HepG2 (cell line): Measurements from ENCODE around the gene NEAT1. TPM values are rescaled to one million over a fixed set of nuclear protein-coding genes. Genes with fewer than 3 reads are reported as not detected.

Experiments used
- CC2D1A ChIP-seq: sonication (generic); formaldehyde crosslinking; IDR thresholded peaks from 2 replicates; pipeline ENCODE4 v1.8.1; 2023; ENCODE audit warnings: mild to moderate bottlenecking, missing genetic modification reagents
- CREB1 ChIP-seq, 2 experiments: fragments of 450-650 bp in 1 of 2; IDR thresholded peaks; 2 replicates each; pipeline ENCODE4 v1.6.1; 2016 to 2017; ENCODE audit warnings: control low read depth in 1 of 2, mild to moderate bottlenecking in 1 of 2, missing compliant biosample characterization in 1 of 2, missing genetic modification characterization in 1 of 2
- HDAC6 ChIP-seq: fragments of 200-600 bp; sonication (generic); IDR thresholded peaks from 2 replicates; pipeline ENCODE4 v1.7.0; 2017; ENCODE audit warnings: mild to moderate bottlenecking, antibody characterized with exemption, low read length, low read depth
- MEIS2 ChIP-seq: sonication (generic); formaldehyde crosslinking; IDR thresholded peaks from 2 replicates; pipeline ENCODE4 v1.9.0; 2021; ENCODE audit warnings: mild to moderate bottlenecking, missing genetic modification reagents
- MIXL1 ChIP-seq: IDR thresholded peaks from 2 replicates; pipeline ENCODE4 v1.6.1; 2016
- MLLT10 ChIP-seq: sonication (generic); formaldehyde crosslinking; IDR thresholded peaks from 2 replicates; pipeline ENCODE4 v1.4.0; 2020; ENCODE audit warnings: missing genetic modification reagents
- PHB2 ChIP-seq: fragments of 450-650 bp; IDR thresholded peaks from 2 replicates; pipeline ENCODE4 v1.6.1; 2018; ENCODE audit not compliant: partially characterized antibody
- PLRG1 ChIP-seq: fragments of 450-650 bp; conservative IDR thresholded peaks from 2 replicates; pipeline ENCODE4 v1.6.1; 2016
- RFX3 ChIP-seq: IDR thresholded peaks from 2 replicates; pipeline ENCODE4 v1.6.1; 2016; ENCODE audit warnings: missing biosample characterization, missing genetic modification reagents
- TAF1 ChIP-seq: sonication (generic); formaldehyde crosslinking; IDR thresholded peaks from 2 replicates; pipeline ENCODE4 v1.4.0; 2020; ENCODE audit warnings: missing genetic modification reagents
- TCF12 ChIP-seq, 2 experiments: fragments of 450-650 bp in 1 of 2; sonication (generic) in 1 of 2; formaldehyde crosslinking in 1 of 2; IDR thresholded peaks; 2 replicates each; pipeline versions ENCODE4 v1.6.1 to v1.8.0; 2017 to 2022; ENCODE audit warnings: antibody characterized with exemption in 1 of 2, mild to moderate bottlenecking in 1 of 2, missing genetic modification reagents in 1 of 2, moderate library complexity in 1 of 2
- ZBTB42 ChIP-seq: sonication (generic); formaldehyde crosslinking; IDR thresholded peaks from 2 replicates; pipeline ENCODE4 v1.5.0; 2020; ENCODE audit warnings: mild to moderate bottlenecking, missing genetic modification reagents
- ZKSCAN8 ChIP-seq: IDR thresholded peaks from 2 replicates; pipeline ENCODE4 v1.6.1; 2016; ENCODE audit warnings: borderline replicate concordance, missing genetic modification reagents, missing compliant biosample characterization
- ZNF589 ChIP-seq: sonication (generic); formaldehyde crosslinking; conservative IDR thresholded peaks from 2 replicates; pipeline ENCODE4 v1.8.0; 2022; ENCODE audit warnings: mild to moderate bottlenecking, moderate library complexity, missing genetic modification reagents
- ZNF615 ChIP-seq: sonication (generic); formaldehyde crosslinking; IDR thresholded peaks from 2 replicates; pipeline ENCODE4 v1.5.0; 2020; ENCODE audit warnings: mild to moderate bottlenecking, missing genetic modification reagents, borderline replicate concordance
- ZNF746 ChIP-seq: sonication (generic); formaldehyde crosslinking; IDR thresholded peaks from 2 replicates; pipeline ENCODE4 v1.8.0; 2022; ENCODE audit warnings: mild to moderate bottlenecking, missing genetic modification reagents
- ZNF792 ChIP-seq: IDR thresholded peaks from 2 replicates; pipeline ENCODE4 v1.6.1; 2016
- polyA plus RNA-seq, 8 experiments: library from polyadenylated mRNA; depleted of rRNA in 3 of 8; stranded (reverse) in 7 of 8; unstranded in 1 of 8; fragments of >200 nt; fragmentation: Illumina TruSeq in 4 of 8; extraction: Trizol in 4 of 8; gene quantifications; 2 replicates each; pipeline versions ENCODE4 v1.2.1 to v1.2.3, GENCODE V29; 2011 to 2016; ENCODE audit warnings: low read depth in 4 of 8, missing spikeins in 1 of 8, mixed read lengths in 1 of 8; ENCODE audit not compliant: insufficient read depth in 1 of 8
- total RNA-seq, 5 experiments: library from RNA; depleted of rRNA; stranded (reverse); fragments of >200 nt; fragmentation: Illumina TruSeq; extraction: Trizol; gene quantifications; 2 replicates each; pipeline ENCODE4 v1.2.3, GENCODE V29; 2016; ENCODE audit warnings: low read depth in 1 of 5
- TF ChIP-seq, protein P1 (sequence below): sonication (generic); formaldehyde crosslinking; IDR thresholded peaks from 2 replicates; pipeline ENCODE4 v1.4.0; 2020; ENCODE audit warnings: missing genetic modification reagents
- TF ChIP-seq, protein P2 (sequence below): sonication (generic); formaldehyde crosslinking; IDR thresholded peaks from 2 replicates; pipeline ENCODE4 v1.4.0; 2020; ENCODE audit warnings: mild to moderate bottlenecking, missing genetic modification reagents
- TF ChIP-seq, protein P3 (sequence below): sonication (generic); formaldehyde crosslinking; IDR thresholded peaks from 2 replicates; pipeline ENCODE4 v1.5.0; 2020; ENCODE audit warnings: missing genetic modification reagents

The NEAT1 gene
- total and polyA plus RNA-seq, 2 of the 13 experiments (the other 11 are each of a cell fraction or from before 2014, with no cell fraction given), result 20.5 to 41.2 TPM

DNA sequence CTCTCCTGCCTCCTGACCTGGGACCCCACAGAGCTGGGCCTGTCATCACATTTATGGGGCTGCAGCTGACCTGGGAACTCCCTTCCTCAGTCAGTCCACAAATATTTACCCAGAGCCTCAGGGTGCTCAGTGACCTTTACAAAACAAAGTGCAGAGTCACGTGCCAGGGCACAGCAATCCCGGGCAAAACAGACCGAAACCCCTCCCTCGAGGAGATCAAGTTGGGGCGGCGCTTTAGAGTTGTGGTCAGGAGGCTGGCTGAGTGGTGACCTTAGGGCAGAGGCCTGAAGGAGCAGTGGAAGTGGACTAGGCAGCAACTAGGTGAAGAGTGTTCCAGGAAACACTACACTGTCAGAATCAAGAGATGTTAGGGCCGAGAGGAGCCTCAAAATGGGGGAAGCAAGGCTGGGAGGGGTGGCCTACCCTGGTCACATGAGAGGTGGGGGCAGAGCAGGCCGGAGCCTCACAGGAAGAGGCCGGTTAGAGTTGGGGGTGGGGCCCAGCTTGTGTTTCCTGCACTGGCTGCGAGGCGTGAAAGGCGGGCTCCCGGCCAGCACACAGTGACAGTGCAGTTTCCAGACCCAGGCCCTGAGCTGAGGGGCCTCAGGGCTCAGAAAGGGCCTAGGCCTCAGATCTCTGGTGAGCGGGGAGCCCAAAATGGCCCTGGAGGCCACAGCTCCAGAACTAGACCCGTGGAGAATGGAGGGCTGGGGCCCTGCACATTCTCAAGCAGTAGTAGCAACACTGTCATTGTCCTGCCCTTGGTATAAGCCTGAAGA is 3.7 kb upstream of the NEAT1 start (continued):
- TF ChIP-seq, protein P1, sequence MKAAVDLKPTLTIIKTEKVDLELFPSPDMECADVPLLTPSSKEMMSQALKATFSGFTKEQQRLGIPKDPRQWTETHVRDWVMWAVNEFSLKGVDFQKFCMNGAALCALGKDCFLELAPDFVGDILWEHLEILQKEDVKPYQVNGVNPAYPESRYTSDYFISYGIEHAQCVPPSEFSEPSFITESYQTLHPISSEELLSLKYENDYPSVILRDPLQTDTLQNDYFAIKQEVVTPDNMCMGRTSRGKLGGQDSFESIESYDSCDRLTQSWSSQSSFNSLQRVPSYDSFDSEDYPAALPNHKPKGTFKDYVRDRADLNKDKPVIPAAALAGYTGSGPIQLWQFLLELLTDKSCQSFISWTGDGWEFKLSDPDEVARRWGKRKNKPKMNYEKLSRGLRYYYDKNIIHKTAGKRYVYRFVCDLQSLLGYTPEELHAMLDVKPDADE, result no peak
- TF ChIP-seq, protein P2, sequence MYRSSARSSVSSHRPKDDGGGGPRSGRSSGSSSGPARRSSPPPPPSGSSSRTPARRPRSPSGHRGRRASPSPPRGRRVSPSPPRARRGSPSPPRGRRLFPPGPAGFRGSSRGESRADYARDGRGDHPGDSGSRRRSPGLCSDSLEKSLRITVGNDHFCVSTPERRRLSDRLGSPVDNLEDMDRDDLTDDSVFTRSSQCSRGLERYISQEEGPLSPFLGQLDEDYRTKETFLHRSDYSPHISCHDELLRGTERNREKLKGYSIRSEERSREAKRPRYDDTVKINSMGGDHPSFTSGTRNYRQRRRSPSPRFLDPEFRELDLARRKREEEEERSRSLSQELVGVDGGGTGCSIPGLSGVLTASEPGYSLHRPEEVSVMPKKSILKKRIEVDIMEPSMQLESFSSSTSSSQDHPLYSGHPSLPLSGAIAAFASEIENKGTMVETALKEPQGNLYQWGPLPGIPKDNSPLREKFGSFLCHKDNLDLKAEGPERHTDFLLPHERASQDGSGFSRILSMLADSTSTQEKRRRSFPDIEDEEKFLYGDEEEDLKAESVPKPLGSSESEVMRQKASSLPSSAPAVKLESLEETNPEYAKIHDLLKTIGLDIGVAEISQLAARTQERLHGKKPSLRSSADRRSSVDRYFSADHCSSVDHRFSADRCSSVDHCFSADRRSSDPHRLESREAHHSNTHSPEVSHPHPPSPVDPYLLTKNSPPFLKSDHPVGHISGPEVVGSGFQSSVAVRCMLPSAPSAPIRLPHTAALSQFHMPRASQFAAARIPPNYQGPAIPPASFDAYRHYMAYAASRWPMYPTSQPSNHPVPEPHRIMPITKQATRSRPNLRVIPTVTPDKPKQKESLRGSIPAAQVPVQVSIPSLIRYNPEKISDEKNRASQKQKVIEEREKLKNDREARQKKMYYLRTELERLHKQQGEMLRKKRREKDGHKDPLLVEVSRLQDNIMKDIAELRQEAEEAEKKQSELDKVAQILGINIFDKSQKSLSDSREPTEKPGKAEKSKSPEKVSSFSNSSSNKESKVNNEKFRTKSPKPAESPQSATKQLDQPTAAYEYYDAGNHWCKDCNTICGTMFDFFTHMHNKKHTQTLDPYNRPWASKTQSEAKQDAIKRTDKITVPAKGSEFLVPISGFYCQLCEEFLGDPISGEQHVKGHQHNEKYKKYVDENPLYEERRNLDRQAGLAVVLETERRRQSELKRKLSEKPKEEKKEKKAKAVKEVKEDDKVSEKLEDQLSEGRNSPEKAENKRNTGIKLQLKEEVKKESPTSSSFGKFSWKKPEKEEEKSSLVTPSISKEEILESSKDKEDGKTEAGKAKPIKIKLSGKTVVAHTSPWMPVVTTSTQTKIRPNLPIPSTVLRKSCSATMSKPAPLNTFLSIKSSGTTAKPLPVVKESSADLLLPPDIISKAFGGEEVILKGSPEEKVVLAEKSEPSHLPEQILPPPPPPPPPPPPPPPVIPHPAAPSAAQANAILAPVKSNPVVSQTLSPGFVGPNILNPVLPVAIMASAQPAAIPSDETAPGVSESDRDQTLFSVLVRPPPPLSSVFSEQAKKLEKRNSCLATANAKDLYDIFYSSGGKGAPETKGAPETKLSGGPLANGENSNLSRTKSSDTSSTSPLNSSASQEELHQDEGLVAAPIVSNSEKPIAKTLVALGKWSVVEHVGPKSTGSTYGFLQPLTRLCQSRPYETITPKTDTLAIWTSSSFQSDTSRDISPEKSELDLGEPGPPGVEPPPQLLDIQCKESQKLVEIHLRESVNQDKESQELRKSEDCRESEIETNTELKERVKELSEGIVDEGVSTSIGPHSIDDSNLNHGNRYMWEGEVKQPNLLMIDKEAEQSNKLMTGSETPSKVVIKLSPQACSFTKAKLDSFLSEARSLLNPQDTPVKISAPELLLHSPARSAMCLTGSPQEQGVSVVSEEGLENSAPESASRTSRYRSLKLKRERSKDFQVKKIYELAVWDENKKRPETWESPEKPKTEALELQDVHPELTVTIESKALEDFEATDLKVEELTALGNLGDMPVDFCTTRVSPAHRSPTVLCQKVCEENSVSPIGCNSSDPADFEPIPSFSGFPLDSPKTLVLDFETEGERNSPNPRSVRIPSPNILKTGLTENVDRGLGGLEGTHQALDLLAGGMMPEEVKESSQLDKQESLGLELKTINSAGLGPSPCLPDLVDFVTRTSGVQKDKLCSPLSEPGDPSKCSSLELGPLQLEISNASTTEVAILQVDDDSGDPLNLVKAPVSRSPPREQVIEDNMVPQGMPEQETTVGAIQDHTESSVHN, result no peak
- TF ChIP-seq ZNF589 (CRISPR knock-in tag) (peak; percentile 86), CC2D1A (no peak), TAF1 (CRISPR knock-in tag) (peak; percentile 88), PLRG1 (no peak), ZBTB42 (CRISPR knock-in tag) (no peak; the same call in 1 of the 2 replicates), CREB1 (IDR thresholded peaks at IDR 0.05) (peak; percentile 28; the same call in 1 of the 2 replicates), CREB1 (CRISPR knock-in tag; IDR thresholded peaks at IDR 0.05) (no peak), MEIS2 (CRISPR knock-in tag) (peak; percentile 16), RFX3 (CRISPR knock-in tag) (no peak), ZNF615 (CRISPR knock-in tag) (peak; percentile 97; the same call in 1 of the 2 replicates), ZKSCAN8 (CRISPR knock-in tag) (no peak; the same call in none of the 2 replicates), TCF12 (IDR thresholded peaks at IDR 0.05) (no peak), TCF12 (CRISPR knock-in tag; IDR thresholded peaks at IDR 0.05) (peak; percentile 75), PHB2 (no peak), HDAC6 (no peak), MIXL1 (CRISPR knock-in tag) (peak; percentile 82), MLLT10 (CRISPR knock-in tag) (peak; percentile 75; the same call in 1 of the 2 replicates), ZNF746 (CRISPR knock-in tag) (peak; percentile 90), ZNF792 (CRISPR knock-in tag) (no peak; the same call in 1 of the 2 replicates)
- TF ChIP-seq, protein P3, sequence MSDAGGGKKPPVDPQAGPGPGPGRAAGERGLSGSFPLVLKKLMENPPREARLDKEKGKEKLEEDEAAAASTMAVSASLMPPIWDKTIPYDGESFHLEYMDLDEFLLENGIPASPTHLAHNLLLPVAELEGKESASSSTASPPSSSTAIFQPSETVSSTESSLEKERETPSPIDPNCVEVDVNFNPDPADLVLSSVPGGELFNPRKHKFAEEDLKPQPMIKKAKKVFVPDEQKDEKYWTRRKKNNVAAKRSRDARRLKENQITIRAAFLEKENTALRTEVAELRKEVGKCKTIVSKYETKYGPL (CRISPR knock-in tag), result 0 out of 2 replicates have a peak, but pooled peaks have one; percentile 32
